H9 (cell line): ENCODE results near the gene MAN1B1. TPM values are rescaled to one million over a fixed set of nuclear protein-coding genes. Genes with fewer than 3 reads are reported as not detected.

ENCODE experiments used
- DNase-seq: peaks from one replicate; pipeline ENCODE4 v3.0.0-alpha.2; 2017
- H2AFZ ChIP-seq: one replicate; pipeline ENCODE4 v1.6.1; 2013; ENCODE audit warnings: mild to moderate bottlenecking, low read length, control low read depth, moderate library complexity
- H2AK5ac ChIP-seq: 2 replicates; pipeline ENCODE4 v1.6.1; 2013; ENCODE audit warnings: low read length, control low read depth, mixed read lengths; ENCODE audit not compliant: insufficient read length
- H2BK120ac ChIP-seq: one replicate; pipeline ENCODE4 v1.6.1; 2013; ENCODE audit warnings: low read depth, mild to moderate bottlenecking, low read length, control low read depth, inconsistent platforms; ENCODE audit not compliant: poor library complexity, severe bottlenecking
- H2BK12ac ChIP-seq: 2 replicates; pipeline ENCODE4 v1.6.1; 2013; ENCODE audit warnings: low read length, control low read depth, mixed read lengths, low read depth; ENCODE audit not compliant: insufficient read length
- H2BK15ac ChIP-seq: 2 replicates; pipeline ENCODE4 v1.6.1; 2013; ENCODE audit warnings: low read depth, low read length, control low read depth
- H2BK20ac ChIP-seq: one replicate; pipeline ENCODE4 v1.6.1; 2013; ENCODE audit warnings: low read depth, mild to moderate bottlenecking, low read length, control low read depth, inconsistent platforms; ENCODE audit not compliant: poor library complexity, severe bottlenecking
- H2BK5ac ChIP-seq: 2 replicates; pipeline ENCODE4 v1.6.1; 2013; ENCODE audit warnings: low read length, control low read depth, mixed read lengths; ENCODE audit not compliant: insufficient read length
- H3K14ac ChIP-seq: 2 replicates; pipeline ENCODE4 v1.6.1; 2013; ENCODE audit warnings: low read length, control low read depth; ENCODE audit not compliant: insufficient read depth
- H3K18ac ChIP-seq: 2 replicates; pipeline ENCODE4 v1.6.1; 2013; ENCODE audit warnings: low read depth, mild to moderate bottlenecking, mixed read lengths, low read length, control low read depth; ENCODE audit not compliant: insufficient read length
- H3K23ac ChIP-seq: 2 replicates; pipeline ENCODE4 v1.6.1; 2013; ENCODE audit warnings: low read length, control low read depth, mixed read lengths, low read depth; ENCODE audit not compliant: insufficient read length
- H3K23me2 ChIP-seq: 2 replicates; pipeline ENCODE4 v1.6.1; 2013; ENCODE audit warnings: low read depth, mild to moderate bottlenecking, mixed read lengths, low read length, control low read depth; ENCODE audit not compliant: insufficient read length, poor library complexity, severe bottlenecking
- H3K27ac ChIP-seq: 2 replicates; pipeline ENCODE4 v1.5.1; 2013; ENCODE audit warnings: low read length, control low read depth, mixed read lengths, low read depth; ENCODE audit not compliant: insufficient read length
- H3K27me3 ChIP-seq: 2 replicates; pipeline ENCODE4 v1.6.1; 2013; ENCODE audit warnings: low read length, control low read depth, inconsistent platforms; ENCODE audit not compliant: insufficient read depth
- H3K4ac ChIP-seq: 2 replicates; pipeline ENCODE4 v1.6.1; 2013; ENCODE audit warnings: low read depth, mild to moderate bottlenecking, control low read depth, inconsistent platforms, low read length, moderate library complexity
- H3K4me1 ChIP-seq: 2 replicates; pipeline ENCODE4 v1.6.1; 2013; ENCODE audit warnings: low read length, control low read depth, inconsistent platforms; ENCODE audit not compliant: insufficient read depth
- H3K4me2 ChIP-seq: 2 replicates; pipeline ENCODE4 v1.6.1; 2013; ENCODE audit warnings: low read length, control low read depth, mixed read lengths; ENCODE audit not compliant: insufficient read length, insufficient read depth
- H3K56ac ChIP-seq: 2 replicates; pipeline ENCODE4 v1.6.1; 2013; ENCODE audit warnings: low read depth, mild to moderate bottlenecking, mixed read lengths, low read length, control low read depth; ENCODE audit not compliant: insufficient read length
- H3K79me1 ChIP-seq: 2 replicates; pipeline ENCODE4 v1.6.1; 2013; ENCODE audit warnings: low read depth, mild to moderate bottlenecking, moderate library complexity, low read length, control low read depth, inconsistent platforms; ENCODE audit not compliant: insufficient read depth, poor library complexity, severe bottlenecking
- H3K79me2 ChIP-seq: 2 replicates; pipeline ENCODE4 v1.6.1; 2013; ENCODE audit warnings: low read length, control low read depth, inconsistent platforms; ENCODE audit not compliant: insufficient read depth
- H3K9ac ChIP-seq: 2 replicates; pipeline ENCODE4 v1.6.1; 2013; ENCODE audit warnings: low read length, control low read depth, mixed read lengths; ENCODE audit not compliant: insufficient read length; ENCODE audit errors: extremely low read depth
- H3K9me3 ChIP-seq: one replicate; pipeline ENCODE4 v1.6.1; 2013; ENCODE audit warnings: low read depth, low read length, inconsistent platforms; ENCODE audit not compliant: control insufficient read depth
- H3T11ph ChIP-seq: one replicate; pipeline ENCODE4 v1.6.1; 2013; ENCODE audit warnings: mild to moderate bottlenecking, low read length, control low read depth, inconsistent platforms
- H4K20me1 ChIP-seq: one replicate; pipeline ENCODE4 v1.6.1; 2013; ENCODE audit not compliant: control insufficient read depth, insufficient read length, insufficient read depth
- H4K5ac ChIP-seq: 2 replicates; pipeline ENCODE4 v1.6.1; 2013; ENCODE audit warnings: low read depth, mild to moderate bottlenecking, mixed read lengths, low read length, control low read depth; ENCODE audit not compliant: insufficient read length
- H4K8ac ChIP-seq: replicated peaks from 2 replicates; pipeline ENCODE4 v1.6.1; 2013; ENCODE audit warnings: low read length, control low read depth, mixed read lengths, low read depth; ENCODE audit not compliant: insufficient read length
- H4K91ac ChIP-seq: 2 replicates; pipeline ENCODE4 v1.6.1; 2013; ENCODE audit warnings: low read depth, mild to moderate bottlenecking, moderate library complexity, mixed read lengths, low read length, control low read depth; ENCODE audit not compliant: insufficient read length
- H3K27ac Mint-ChIP-seq, 3 experiments: 2 replicates in 2 of 3; 3 replicates in 1 of 3; pipeline ENCODE4 v1.8.0; 2020 to 2021; ENCODE audit warnings: mixed read lengths in 3 of 3, mild to moderate bottlenecking in 1 of 3, moderate library complexity in 1 of 3
- H3K27me3 Mint-ChIP-seq: 2 replicates; pipeline ENCODE4 v1.8.0; 2021; ENCODE audit warnings: low read depth, mild to moderate bottlenecking, moderate library complexity, mixed read lengths
- H3K36me3 Mint-ChIP-seq, 3 experiments: 2 replicates in 2 of 3; 3 replicates in 1 of 3; pipeline ENCODE4 v1.8.0; 2020 to 2021; ENCODE audit warnings: low read depth in 3 of 3, mixed read lengths in 3 of 3; ENCODE audit not compliant: insufficient read depth in 1 of 3
- H3K4me1 Mint-ChIP-seq, 2 experiments: 2 replicates each; pipeline ENCODE4 v1.8.0; 2020; ENCODE audit warnings: mixed read lengths in 2 of 2
- H3K4me3 Mint-ChIP-seq, 2 experiments: 2 replicates in 1 of 2; 3 replicates in 1 of 2; pipeline ENCODE4 v1.8.0; 2020 to 2021; ENCODE audit warnings: mild to moderate bottlenecking in 2 of 2, mixed read lengths in 2 of 2, moderate library complexity in 1 of 2
- H3K9me3 Mint-ChIP-seq, 2 experiments: 2 replicates in 1 of 2; 3 replicates in 1 of 2; pipeline ENCODE4 v1.8.0; 2020; ENCODE audit warnings: mild to moderate bottlenecking in 2 of 2, mixed read lengths in 2 of 2, moderate library complexity in 1 of 2
- CTCF ChIP-seq: fragments of 200-600 bp; sonication (generic); conservative IDR thresholded peaks from 3 replicates; pipeline ENCODE4 v1.8.0; 2021; ENCODE audit warnings: antibody characterized with exemption, mild to moderate bottlenecking
- WGBS: extraction: QIAGEN DNeasy Blood & Tissue Kit; methylation state at CpG from one replicate; pipeline ENCODE4 v1.1.7; 2013; ENCODE audit warnings: missing lambda C conversion rate, low lambda C conversion rate, mixed read lengths; ENCODE audit not compliant: insufficient read length; ENCODE audit errors: extremely low coverage; 5-methylcytosine and 5-hydroxymethylcytosine counted together
- total RNA-seq: library from RNA; stranded (reverse); gene quantifications from 2 replicates; pipeline ENCODE4 v1.2.1, GENCODE V29; 2021

The MAN1B1 gene
- total RNA-seq, 1 experiment from 2014 or later, result 34.9 TPM

- Histone ChIP-seq H3K27me3 (peaks cover 29% of the 10 kb centered on the region; the same call in 1 of the 2 replicates), H3K23ac (no peak overlapping the region), H3K23me2 (no peaks in the 10 kb centered on the region), H3K4ac (no peak overlapping the region), H3K9me3 (no peaks in the 10 kb centered on the region), H3K4me1 (no peaks in the 10 kb centered on the region), H4K5ac (no peak overlapping the region), H2BK5ac (no peak overlapping the region), H3K79me1 (no peaks in the 10 kb centered on the region), H3K56ac (no peak overlapping the region), H4K8ac (no peak overlapping the region), H4K20me1 (peaks cover 2% of the 10 kb centered on the region), H2AK5ac (no peak overlapping the region), H2BK20ac (no peak overlapping the region), H3T11ph (no peak overlapping the region), H3K4me2 (no peak overlapping the region), H3K79me2 (no peaks in the 10 kb centered on the region), H2BK120ac (no peak overlapping the region), H2BK15ac (no peak overlapping the region), H3K14ac (no peak overlapping the region), H3K9ac (no peak overlapping the region), H3K18ac (no peak overlapping the region), H4K91ac (no peak overlapping the region), H2AFZ (no peak overlapping the region), H2BK12ac (no peak overlapping the region), H3K27ac (no peak overlapping the region)
- Mint-ChIP-seq H3K4me3 (no peak overlapping the region), H3K36me3 (no peaks in the 10 kb centered on the region), H3K9me3 (no peaks in the 10 kb centered on the region; a peak in 2 of 5 replicates), H3K27ac (no peak overlapping the region; a peak in 1 of 7 replicates), H3K4me1 (peaks cover 0 to 12% of the 10 kb centered on the region in 2 experiments; a peak in 2 of 4 replicates), H3K27me3 (peaks cover 88% of the 10 kb centered on the region)
- no CpG with 5 or more reads among the region's 27 CpGs for WGBS
- TF ChIP-seq CTCF, result no peak
- peak; percentile 42 for DNase-seq
Observed at GRCh38 chr9:137136261-137136880, 49.6 kb downstream of the MAN1B1 start.
